Measurements from ENCODE around the gene LAMTOR2. TPM values are rescaled to one million over a fixed set of nuclear protein-coding genes. Genes with fewer than 3 reads are reported as not detected.

Gene LAMTOR2
- total RNA-seq, 1 experiment from 2014 or later, result 60.2 TPM

GRCh38 chr1:156097499-156098178 is 43.1 kb downstream of the LAMTOR2 start:
- H3K79me2 ChIP-seq (ENCODE audit: insufficient read depth, low read length), result no peaks in the 10 kb centered on the region
- ChIA-PET CTCF (interaction anchor here (0.8 to 7.6 kb wide), 5 partner anchors 9 to 128 kb away, joined by 3 to 189 read pairs (median 19); partner anchors contain the start of gene PMF1), POLR2A (interaction anchor here (1.9 to 6.5 kb wide), 3 partner anchors 16 to 32 kb away, joined by 5 to 56 read pairs (median 42); no protein-coding TSS in a partner anchor), RAD21 (ENCODE audit: low non-redundant PET in 1 of 2, low total read pairs in 2 of 2, uncharacterized antibody in 2 of 2, unreplicated experiment in 2 of 2) (interaction anchor here (2.2 to 6.2 kb wide), 3 partner anchors 31 to 128 kb away, joined by 7 to 43 read pairs (median 32); no protein-coding TSS in a partner anchor)
- DNase-seq (ENCODE audit: low read depth, low spot score), result no peak
- no peak overlapping the region for H3K27ac ChIP-seq (ENCODE audit: low read depth, low read length)
- H3K9ac ChIP-seq (ENCODE audit: low read length), result peak overlapping the region; percentile 36; the same call in 1 of the 2 replicates
- H3K4me1 ChIP-seq (ENCODE audit: control insufficient read depth in 1 of 2, insufficient read depth in 2 of 2, low read length in 2 of 2), result peaks cover 41 to 74% of the 10 kb centered on the region in 2 experiments
- no peaks in the 10 kb centered on the region for H3K36me3 ChIP-seq (ENCODE audit: control insufficient read depth in 1 of 2, insufficient read depth in 2 of 2, low read length in 2 of 2)
- no peak overlapping the region for H2AFZ ChIP-seq (ENCODE audit: low read depth, low read length, poor library complexity, severe bottlenecking)
- no peaks in the 10 kb centered on the region for H3K9me2 ChIP-seq (ENCODE audit: insufficient read depth)
- H3K4me2 ChIP-seq (ENCODE audit: low read length), result 0 out of 2 replicates have a peak overlapping the region, but pooled peaks have one; percentile 41
- BruUV-seq (replicated peaks), result no TSS peak
- no peak overlapping the region for H3K4me3 ChIP-seq (replicated peaks in 1 of 2; ENCODE audit: low read depth in 1 of 2, low read length in 2 of 2)
- no peaks in the 10 kb centered on the region for H3K9me3 ChIP-seq (ENCODE audit: control insufficient read depth in 1 of 2, insufficient read depth in 1 of 2, low read depth in 1 of 2, low read length in 2 of 2)
- H3K27me3 ChIP-seq (ENCODE audit: insufficient read depth, low read length), result no peaks in the 10 kb centered on the region
- H4K20me1 ChIP-seq (ENCODE audit: insufficient read depth), result no peaks in the 10 kb centered on the region
- intact Hi-C loops (cut with micrococcal nuclease), result no loop called here
- no peak for ATAC-seq
- TF ChIP-seq ATF3 (IDR thresholded peaks at IDR 0.05) (no peak), POLR2A (IDR thresholded peaks at IDR 0.05; ENCODE audit: borderline replicate concordance, extremely low read depth, insufficient read depth, insufficient read length) (no peak), ZFX (IDR thresholded peaks at IDR 0.05) (0 out of 2 replicates have a peak, but pooled peaks have one; percentile 13), JUND (IDR thresholded peaks at IDR 0.05) (no peak), CTCF (IDR thresholded peaks at IDR 0.05 in 2 of 3, conservative IDR thresholded peaks at IDR 0.05 in 1 of 3; ENCODE audit: borderline replicate concordance in 1 of 3, insufficient read depth in 1 of 3, low read depth in 2 of 3, low read length in 2 of 3) (no peak)

All from HCT116 (cell line).